ENCODE results near the gene FCRLA.

FCRLA gene

GRCh38 chr1:161735837-161736236 lies 28.8 kb downstream of the FCRLA start:
- FAIRE-seq: no peak

GRCh38 chr1:161736335-161736969 lies 29.4 kb downstream of the FCRLA start:
- no peak for FAIRE-seq

- no peak for FAIRE-seq
Observed at GRCh38 chr1:161737625-161738024, 30.6 kb downstream of the FCRLA start.

GRCh38 chr1:161738627-161739287 lies 31.7 kb downstream of the FCRLA start:
- no peak for FAIRE-seq

GRCh38 chr1:161739865-161740566 lies 33.0 kb downstream of the FCRLA start:
- no peak for FAIRE-seq

- no peak for FAIRE-seq
Observed at GRCh38 chr1:161740921-161741320, 33.9 kb downstream of the FCRLA start.

GRCh38 chr1:161743231-161743630 lies 36.2 kb downstream of the FCRLA start:
- no peak for FAIRE-seq

GRCh38 chr1:161747801-161748200 lies 40.8 kb downstream of the FCRLA start:
- FAIRE-seq: no peak

- peak; percentile 95 for FAIRE-seq
Observed at GRCh38 chr1:161749509-161750407, 42.7 kb downstream of the FCRLA start, which contains the start of gene DUSP12. TSS of gene DUSP12 (plus strand) at chr1:161749786. CDS start at chr1:161749802, 16 bp downstream.

GRCh38 chr1:161763522-161764098 lies 56.6 kb downstream of the FCRLA start:
- peak; percentile 73 for FAIRE-seq

Data from G401.6 (cell line).